ENCODE measurements around the gene CPED1.

DNA sequence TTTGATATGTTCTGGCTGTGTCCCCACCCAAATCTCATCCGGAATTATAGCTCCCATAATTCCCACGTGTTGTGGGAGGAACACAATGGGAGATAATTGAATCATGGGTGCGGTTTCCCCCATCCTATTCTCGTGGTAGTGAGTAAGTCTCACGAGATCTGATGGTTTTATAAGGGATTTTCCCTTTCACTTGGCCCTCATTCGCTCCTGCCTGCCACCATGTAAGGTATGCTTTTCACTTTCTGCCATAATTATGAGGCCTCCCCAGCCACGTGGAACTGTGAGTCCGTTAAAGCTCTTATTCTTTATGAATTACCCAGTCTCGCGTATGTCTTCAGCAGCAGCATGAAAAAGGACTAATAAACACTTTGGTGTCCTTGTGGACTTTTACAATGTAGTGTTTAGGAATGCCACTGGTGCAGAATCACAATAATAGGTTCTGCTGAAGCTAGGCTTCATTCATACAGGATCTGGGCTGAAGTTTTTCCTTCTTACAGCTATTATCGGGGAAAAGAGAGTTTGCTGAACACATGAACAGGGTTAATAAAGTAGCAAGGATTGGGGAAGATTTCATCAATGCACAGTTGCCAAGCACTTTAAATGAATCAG, 74.3 kb downstream of the CPED1 start:
- TF ChIP-seq CTCF (IDR thresholded peaks at IDR 0.05) (no peak), POLR2A (IDR thresholded peaks at IDR 0.05) (no peak)
